K562 (cell line): ENCODE results near the gene CD93. TPM values are rescaled to one million over a fixed set of nuclear protein-coding genes. Genes with fewer than 3 reads are reported as not detected.
A peak's percentile ranks its signal among the peaks of the same experiment; 100 is the strongest.

Experiments used
- ATAC-seq: fragments of 200-7000 bp; cut with Tn5 transposase; 3 replicates; pipeline ENCODE4 v1.9.1; 2020; ENCODE audit warnings: moderate library complexity
- BruUV-seq: library from RNA; stranded (reverse); fragments of 400-500 nt; replicated peaks from 2 replicates; lab custom pipeline; 2021; lab: Mats Ljungman, UMichigan
- CTCF ChIA-PET: fragments of 300-600 bp; formaldehyde crosslinking; extraction: SDS; loops from one replicate; lab custom pipeline; 2021; ENCODE audit warnings: low intra/inter-chr PET ratio; lab: Yijun Ruan, JAX
- POLR2A ChIA-PET: fragments of 300-600, 350-650 bp; sonication (Branson Sonifier 250); formaldehyde crosslinking; extraction: SDS; loops from one replicate; lab custom pipeline; 2021; ENCODE audit warnings: antibody characterized with exemption, inconsistent platforms; lab: Yijun Ruan, JAX
- DNase-seq, 4 experiments: peaks; one replicate each; pipeline versions ENCODE4 v3.0.0 to v3.0.0-alpha.2; 2011 to 2018; ENCODE audit warnings: low spot score in 3 of 4, mixed read lengths in 3 of 4; ENCODE audit errors: extremely low read depth in 1 of 4
- FAIRE-seq: peaks from 2 replicates; lab custom pipeline; 2011; peaks lifted over from hg19 to GRCh38; lab: Jason Lieb, UNC
- H2AFZ ChIP-seq: 2 replicates; pipeline ENCODE4 v1.6.0; 2011; ENCODE audit warnings: low read depth, low read length, control low read depth, inconsistent platforms
- H3K27ac ChIP-seq: fragments of 200-600 bp; 3 replicates; pipeline ENCODE4 v1.8.0; 2011; ENCODE audit warnings: low read depth, mild to moderate bottlenecking, control low read depth, inconsistent platforms, low read length, moderate library complexity, mixed read lengths; ENCODE audit errors: extremely low read depth
- H3K27me3 ChIP-seq, 2 experiments: fragments of 300-600 bp in 1 of 2; 2 replicates in 1 of 2; 3 replicates in 1 of 2; pipeline versions ENCODE4 v1.6.0 to v1.8.0; 2011; ENCODE audit warnings: inconsistent platforms in 2 of 2, low read length in 2 of 2, mild to moderate bottlenecking in 1 of 2, mixed read lengths in 1 of 2, moderate library complexity in 1 of 2; ENCODE audit not compliant: control insufficient read depth in 2 of 2, insufficient read depth in 2 of 2
- H3K36me3 ChIP-seq: fragments of 300-600 bp; 3 replicates; pipeline ENCODE4 v1.8.0; 2011; ENCODE audit warnings: mild to moderate bottlenecking, low read length, inconsistent platforms; ENCODE audit not compliant: control insufficient read depth, insufficient read depth
- H3K4me1 ChIP-seq, 2 experiments: fragments of 200-600 bp in 1 of 2; replicated peaks in 1 of 2; 2 replicates in 1 of 2; 3 replicates in 1 of 2; pipeline versions ENCODE4 v1.5.1 to v1.8.0; 2011; ENCODE audit warnings: inconsistent platforms in 2 of 2, low read length in 2 of 2, mild to moderate bottlenecking in 1 of 2, mixed read lengths in 1 of 2, moderate library complexity in 1 of 2; ENCODE audit not compliant: control insufficient read depth in 2 of 2, insufficient read depth in 2 of 2
- H3K4me2 ChIP-seq: 2 replicates; pipeline ENCODE4 v1.6.1; 2011; ENCODE audit warnings: low read length, control low read depth, inconsistent platforms, mixed read lengths; ENCODE audit not compliant: insufficient read depth
- H3K4me3 ChIP-seq: fragments of 200-600 bp; sonication (generic), shearing (Covaris generic); 2 replicates; pipeline ENCODE4 v1.5.1; 2016; ENCODE audit warnings: control low read depth, inconsistent platforms
- H3K79me2 ChIP-seq: fragments of 200-600 bp; 3 replicates; pipeline ENCODE4 v1.8.0; 2011; ENCODE audit warnings: low read length, inconsistent platforms; ENCODE audit not compliant: control insufficient read depth, insufficient read depth
- H3K9ac ChIP-seq, 2 experiments: 2 replicates each; pipeline versions ENCODE4 v1.6.0 to v1.6.1; 2011; ENCODE audit warnings: low read depth in 2 of 2, low read length in 2 of 2, control low read depth in 1 of 2, inconsistent platforms in 1 of 2, mild to moderate bottlenecking in 1 of 2, mixed read lengths in 1 of 2; ENCODE audit not compliant: insufficient read depth in 1 of 2
- H3K9me1 ChIP-seq: one replicate; pipeline ENCODE4 v1.6.0; 2011; ENCODE audit warnings: inconsistent platforms, mild to moderate bottlenecking, low read length, moderate library complexity; ENCODE audit not compliant: control insufficient read depth, insufficient read depth
- H3K9me3 ChIP-seq: replicated peaks from 2 replicates; pipeline ENCODE4 v1.5.1; 2011; ENCODE audit warnings: low read depth, low read length, inconsistent platforms; ENCODE audit not compliant: control insufficient read depth, insufficient read depth
- H4K20me1 ChIP-seq: replicated peaks from 2 replicates; pipeline ENCODE4 v1.6.1; 2011; ENCODE audit warnings: low read length, inconsistent platforms, mixed read lengths; ENCODE audit not compliant: control insufficient read depth, insufficient read depth
- JUND ChIP-seq, 2 experiments: IDR thresholded peaks; 2 replicates in 1 of 2; 3 replicates in 1 of 2; pipeline ENCODE4 v1.6.1; 2011; ENCODE audit warnings: borderline replicate concordance in 2 of 2, low read depth in 2 of 2, low read length in 2 of 2, improper control_type of control experiment in 1 of 2, missing biosample characterization in 1 of 2, missing genetic modification characterization in 1 of 2, missing genetic modification reagents in 1 of 2
- NR2F6 ChIP-seq: fragments of 450-650 bp; formaldehyde crosslinking; IDR thresholded peaks from 2 replicates; pipeline ENCODE4 v1.4.0; 2020; ENCODE audit warnings: mild to moderate bottlenecking
- SMARCB1 ChIP-seq: IDR thresholded peaks from 2 replicates; pipeline ENCODE4 v1.6.1; 2011; ENCODE audit warnings: improper control_type of control experiment, low read depth; ENCODE audit not compliant: insufficient read length
- STAT5B ChIP-seq: fragments of 250-450 bp; sonication (Bioruptor Pico); IDR thresholded peaks from 2 replicates; pipeline ENCODE4 v1.8.0; 2021; ENCODE audit warnings: mild to moderate bottlenecking, inconsistent platforms
- ZBTB11 ChIP-seq, 3 experiments: fragments of 200-800 bp in 1 of 3; fragments of 250-450 bp in 1 of 3; fragments of 450-650 bp in 1 of 3; sonication (Bioruptor Pico) in 1 of 3; sonication (Bioruptor generic) in 1 of 3; formaldehyde crosslinking in 1 of 3; IDR thresholded peaks; 2 replicates each; pipeline versions ENCODE4 v1.6.1 to v1.8.0; 2016 to 2022; ENCODE audit warnings: mild to moderate bottlenecking in 2 of 3, missing genetic modification characterization in 2 of 3, missing compliant biosample characterization in 1 of 3, moderate library complexity in 1 of 3
- ZNF431 ChIP-seq: sonication (generic); formaldehyde crosslinking; IDR thresholded peaks from 2 replicates; pipeline ENCODE4 v1.8.0; 2022; ENCODE audit warnings: mild to moderate bottlenecking, missing genetic modification reagents
- WGBS: fragments of 100-300 bp; shearing (Covaris generic); methylation state at CpG from one replicate; pipeline ENCODE4 v1.1.6; 2016; ENCODE audit warnings: low coverage, mixed read lengths; ENCODE audit not compliant: insufficient coverage; ENCODE audit errors: missing lambda C conversion rate; 5-methylcytosine and 5-hydroxymethylcytosine counted together
- in situ Hi-C: fragments of 300-500 bp; cut with MboI; formaldehyde crosslinking; loops from 4 replicates; pipeline ENCODE4 v1.15.0; 2018; ENCODE audit warnings: inconsistent platforms, mixed read lengths
- intact Hi-C: fragments of 100-400 bp; cut with micrococcal nuclease; formaldehyde crosslinking; loops from 2 replicates; pipeline ENCODE4 v1.14.2; 2022
- polyA plus RNA-seq, 8 experiments: library from polyadenylated mRNA; depleted of rRNA in 4 of 8; stranded (reverse) in 5 of 8; unstranded in 3 of 8; fragments of >200 nt; fragmentation: Nextera tagmentation in 2 of 8; fragmentation: Illumina TruSeq in 1 of 8; extraction: Ambion mirVana in 2 of 8; extraction: Trizol in 1 of 8; gene quantifications; 2 replicates each; pipeline versions ENCODE4 v1.2.1 to v1.2.3, GENCODE V29; 2011 to 2014; ENCODE audit warnings: inconsistent platforms in 1 of 8, missing spikeins in 1 of 8
- total RNA-seq, 7 experiments: library from RNA; depleted of rRNA in 6 of 7; stranded (reverse); fragments of >200 nt in 6 of 7; fragmentation: Illumina TruSeq in 2 of 7; extraction: Trizol in 2 of 7; gene quantifications; 2 replicates each; pipeline versions ENCODE4 v1.2.1 to v1.2.3, GENCODE V29; 2011 to 2021; ENCODE audit warnings: low replicate concordance in 1 of 7
- TF ChIP-seq, protein P1 (sequence below), 2 experiments: fragments of 450-650 bp; formaldehyde crosslinking in 1 of 2; IDR thresholded peaks; 2 replicates each; pipeline versions ENCODE4 v1.4.0 to v1.6.1; 2014 to 2020; ENCODE audit warnings: mild to moderate bottlenecking in 2 of 2, borderline replicate concordance in 1 of 2, low read depth in 1 of 2

CD93 gene
- total and polyA plus RNA-seq, 9 of the 15 experiments (the other 6 are each of a cell fraction or from before 2014, with no cell fraction given): 0.03 to 0.20 (median 0.05) TPM

- BruUV-seq: no TSS peak
- peak; percentile 89 for ATAC-seq
- CTCF ChIA-PET: no interaction called here
- TF ChIP-seq NR2F6 (CRISPR knock-in tag) (no peak), ZBTB11 (CRISPR knock-in tag; IDR thresholded peaks at IDR 0.05) (no peak), SMARCB1 (no peak), JUND (IDR thresholded peaks at IDR 0.05; ENCODE audit: borderline replicate concordance, low read depth, low read length) (0 out of 2 replicates have a peak, but pooled peaks have one; percentile 21), JUND (tag; IDR thresholded peaks at IDR 0.05; ENCODE audit: borderline replicate concordance, low read depth, low read length) (no peak), ZNF431 (CRISPR knock-in tag) (no peak), STAT5B (CRISPR knock-in tag) (no peak)
- TF ChIP-seq, protein P1, sequence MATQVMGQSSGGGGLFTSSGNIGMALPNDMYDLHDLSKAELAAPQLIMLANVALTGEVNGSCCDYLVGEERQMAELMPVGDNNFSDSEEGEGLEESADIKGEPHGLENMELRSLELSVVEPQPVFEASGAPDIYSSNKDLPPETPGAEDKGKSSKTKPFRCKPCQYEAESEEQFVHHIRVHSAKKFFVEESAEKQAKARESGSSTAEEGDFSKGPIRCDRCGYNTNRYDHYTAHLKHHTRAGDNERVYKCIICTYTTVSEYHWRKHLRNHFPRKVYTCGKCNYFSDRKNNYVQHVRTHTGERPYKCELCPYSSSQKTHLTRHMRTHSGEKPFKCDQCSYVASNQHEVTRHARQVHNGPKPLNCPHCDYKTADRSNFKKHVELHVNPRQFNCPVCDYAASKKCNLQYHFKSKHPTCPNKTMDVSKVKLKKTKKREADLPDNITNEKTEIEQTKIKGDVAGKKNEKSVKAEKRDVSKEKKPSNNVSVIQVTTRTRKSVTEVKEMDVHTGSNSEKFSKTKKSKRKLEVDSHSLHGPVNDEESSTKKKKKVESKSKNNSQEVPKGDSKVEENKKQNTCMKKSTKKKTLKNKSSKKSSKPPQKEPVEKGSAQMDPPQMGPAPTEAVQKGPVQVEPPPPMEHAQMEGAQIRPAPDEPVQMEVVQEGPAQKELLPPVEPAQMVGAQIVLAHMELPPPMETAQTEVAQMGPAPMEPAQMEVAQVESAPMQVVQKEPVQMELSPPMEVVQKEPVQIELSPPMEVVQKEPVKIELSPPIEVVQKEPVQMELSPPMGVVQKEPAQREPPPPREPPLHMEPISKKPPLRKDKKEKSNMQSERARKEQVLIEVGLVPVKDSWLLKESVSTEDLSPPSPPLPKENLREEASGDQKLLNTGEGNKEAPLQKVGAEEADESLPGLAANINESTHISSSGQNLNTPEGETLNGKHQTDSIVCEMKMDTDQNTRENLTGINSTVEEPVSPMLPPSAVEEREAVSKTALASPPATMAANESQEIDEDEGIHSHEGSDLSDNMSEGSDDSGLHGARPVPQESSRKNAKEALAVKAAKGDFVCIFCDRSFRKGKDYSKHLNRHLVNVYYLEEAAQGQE (IDR thresholded peaks at IDR 0.05; ENCODE audit: borderline replicate concordance): peak; percentile 23; the same call in 1 of the 2 replicates
- TF ChIP-seq, protein P1 (CRISPR knock-in tag; IDR thresholded peaks at IDR 0.05; ENCODE audit: low read depth): no peak
Observed at GRCh38 chr20:23079016-23079351, 7.1 kb downstream of the CD93 start.

More at GRCh38 chr20:23079016-23079351, 7.1 kb downstream of the CD93 start:
- H3K27ac ChIP-seq: no peak overlapping the region
- no peak overlapping the region for H3K9ac ChIP-seq
- POLR2A ChIA-PET: interaction anchor here (0.5 to 1.1 kb wide), 2 partner anchors 233 to 237 kb away, joined by 3 read pairs; no protein-coding TSS in a partner anchor
- WGBS: 3% methylated on average over 6 of the region's 6 CpGs
- H3K27me3 ChIP-seq: no peaks in the 10 kb centered on the region
- H3K9me1 ChIP-seq: no peaks in the 10 kb centered on the region
- H3K79me2 ChIP-seq: no peaks in the 10 kb centered on the region
- H3K4me2 ChIP-seq: peak overlapping the region; percentile 38; the same call in 1 of the 2 replicates
- H4K20me1 ChIP-seq: no peaks in the 10 kb centered on the region
- FAIRE-seq: no peak
- in situ Hi-C loops: no loop called here
- H3K36me3 ChIP-seq: no peaks in the 10 kb centered on the region
- intact Hi-C loops: no loop called here
- H3K4me3 ChIP-seq: no peak overlapping the region
- DNase-seq: peak in 3 of 4 experiments; percentile 31 to 63 (median 36)
- H3K4me1 ChIP-seq: peaks cover 2 to 5% of the 10 kb centered on the region in 2 experiments; a peak in 2 of 5 replicates
- no peaks in the 10 kb centered on the region for H3K9me3 ChIP-seq
- peak overlapping the region; percentile 72 for H2AFZ ChIP-seq
